Caco-2 (cell line): ENCODE results near the gene FLYWCH2. TPM values are rescaled to one million over a fixed set of nuclear protein-coding genes. Genes with fewer than 3 reads are reported as not detected.

Source experiments
- BruUV-seq: library from RNA; stranded (reverse); fragments of 400-500 nt; replicated peaks from 2 replicates; lab custom pipeline; 2021; lab: Mats Ljungman, UMichigan
- CTCF ChIA-PET: fragments of 300-600 bp; sonication (Branson Sonifier 250); formaldehyde crosslinking; loops from one replicate; lab custom pipeline; 2022; ENCODE audit warnings: antibody characterized with exemption; lab: Charles Lee
- POLR2A ChIA-PET: fragments of 300-600 bp; sonication (Branson Sonifier 250); formaldehyde crosslinking; loops from one replicate; lab custom pipeline; 2022; ENCODE audit warnings: antibody characterized with exemption; lab: Charles Lee
- DNase-seq, 2 experiments: peaks; one replicate each; pipeline versions ENCODE4 v3.0.0 to v3.0.0-alpha.2; 2020 to 2022
- H3K27me3 ChIP-seq: replicated peaks from 2 replicates; pipeline ENCODE4 v1.6.0; 2011; ENCODE audit warnings: low read length; ENCODE audit not compliant: control insufficient read depth, insufficient read depth
- H3K36me3 ChIP-seq: 2 replicates; pipeline ENCODE4 v1.5.1; 2011; ENCODE audit warnings: low read length; ENCODE audit not compliant: control insufficient read depth, insufficient read depth
- H3K4me1 ChIP-seq: fragments of 250-450 bp; sonication (Bioruptor Pico); 2 replicates; pipeline ENCODE4 v1.5.1; 2020; ENCODE audit warnings: mild to moderate bottlenecking
- H3K4me3 ChIP-seq: 2 replicates; pipeline ENCODE4 v1.5.1; 2011; ENCODE audit warnings: low read depth, mild to moderate bottlenecking, control low read depth, low read length
- H3K9me3 ChIP-seq: fragments of 250-450 bp; sonication (Bioruptor Pico); 2 replicates; pipeline ENCODE4 v1.5.1; 2020; ENCODE audit warnings: mild to moderate bottlenecking, moderate library complexity
- H3K27ac Mint-ChIP-seq: one replicate; pipeline ENCODE4 v1.8.0; 2022; ENCODE audit warnings: mixed read lengths; ENCODE audit not compliant: unreplicated experiment
- H3K27me3 Mint-ChIP-seq: one replicate; pipeline ENCODE4 v1.8.0; 2022; ENCODE audit warnings: mixed read lengths; ENCODE audit not compliant: insufficient read depth, unreplicated experiment
- H3K36me3 Mint-ChIP-seq: one replicate; pipeline ENCODE4 v1.8.0; 2022; ENCODE audit warnings: mild to moderate bottlenecking, mixed read lengths; ENCODE audit not compliant: insufficient read depth, unreplicated experiment
- H3K4me1 Mint-ChIP-seq: one replicate; pipeline ENCODE4 v1.8.0; 2022; ENCODE audit warnings: low read depth, mixed read lengths; ENCODE audit not compliant: unreplicated experiment
- H3K4me3 Mint-ChIP-seq: one replicate; pipeline ENCODE4 v1.8.0; 2022; ENCODE audit warnings: mild to moderate bottlenecking, moderate library complexity, mixed read lengths; ENCODE audit not compliant: unreplicated experiment
- H3K9me3 Mint-ChIP-seq: one replicate; pipeline ENCODE4 v1.8.0; 2022; ENCODE audit warnings: mixed read lengths; ENCODE audit not compliant: unreplicated experiment
- CTCF ChIP-seq, 2 experiments: fragments of 200-600 bp in 1 of 2; IDR thresholded peaks; 1 replicate in 1 of 2; 2 replicates in 1 of 2; pipeline versions ENCODE4 v1.5.1 to v1.8.0; 2011 to 2022; ENCODE audit warnings: antibody characterized with exemption in 1 of 2, control low read depth in 1 of 2, inconsistent platforms in 1 of 2, low read depth in 1 of 2, low read length in 1 of 2, mild to moderate bottlenecking in 1 of 2, moderate library complexity in 1 of 2; ENCODE audit not compliant: insufficient read depth in 1 of 2, severe bottlenecking in 1 of 2, unreplicated experiment in 1 of 2
- intact Hi-C: fragments of 100-400 bp; cut with micrococcal nuclease; formaldehyde crosslinking; loops from one replicate; pipeline ENCODE4 v1.10.0; 2022; ENCODE audit not compliant: unreplicated experiment
- total RNA-seq: library from RNA; stranded (reverse); gene quantifications from 2 replicates; pipeline ENCODE4 v1.2.3, GENCODE V29; 2022

FLYWCH2 gene
- total RNA-seq, 1 experiment from 2014 or later = 28.7 TPM

- no peaks in the 10 kb centered on the region for H3K9me3 ChIP-seq
- no peaks in the 10 kb centered on the region for H3K27me3 ChIP-seq
- Mint-ChIP-seq H3K9me3 (no peaks in the 10 kb centered on the region), H3K27me3 (no peaks in the 10 kb centered on the region), H3K27ac (peak overlapping the region; percentile 63), H3K4me3 (no peak overlapping the region), H3K36me3 (peaks cover 6% of the 10 kb centered on the region), H3K4me1 (peaks cover 25% of the 10 kb centered on the region)
- H3K36me3 ChIP-seq = no peaks in the 10 kb centered on the region
- ChIA-PET CTCF (interaction anchor here (0.5 to 2.4 kb wide), 11 partner anchors 15 to 160 kb away, joined by 3 to 35 read pairs (median 5); partner anchors contain the start of genes FLYWCH1, FLYWCH2 and PRSS22), POLR2A (no interaction called here)
- H3K4me1 ChIP-seq = peaks cover 20% of the 10 kb centered on the region
- intact Hi-C loops = loop anchor here (1.0 to 5.0 kb wide), 2 partner anchors 29 to 42 kb away; partner anchors contain the start of gene PRSS41
- DNase-seq = peak; percentile 73 to 74
- no peak overlapping the region for H3K4me3 ChIP-seq
- BruUV-seq = no TSS peak
- peak; percentile 65 to 70 for TF ChIP-seq CTCF (IDR thresholded peaks at IDR 0.05; ENCODE audit: insufficient read depth in 1 of 2, low read depth in 1 of 2, low read length in 1 of 2, severe bottlenecking in 1 of 2, unreplicated experiment in 1 of 2)
Observed at GRCh38 chr16:2838928-2839327, 44.1 kb upstream of the FLYWCH2 start.

- no peaks in the 10 kb centered on the region for H3K9me3 ChIP-seq
- no peak for TF ChIP-seq CTCF (IDR thresholded peaks at IDR 0.05; ENCODE audit: insufficient read depth in 1 of 2, low read depth in 1 of 2, low read length in 1 of 2, severe bottlenecking in 1 of 2, unreplicated experiment in 1 of 2)
- no peaks in the 10 kb centered on the region for H3K9me3 Mint-ChIP-seq
- H3K4me3 ChIP-seq = no peak overlapping the region
- no peaks in the 10 kb centered on the region for H3K27me3 Mint-ChIP-seq
- peak overlapping the region; percentile 63 for H3K27ac Mint-ChIP-seq
- H3K4me1 Mint-ChIP-seq = peaks cover 28% of the 10 kb centered on the region
- H3K4me1 ChIP-seq = peaks cover 20% of the 10 kb centered on the region
- no peak for DNase-seq
- no TSS peak for BruUV-seq
- intact Hi-C loops = loop anchor here (1.0 to 5.0 kb wide), 2 partner anchors 28 to 43 kb away; partner anchors contain the start of gene PRSS41
- ChIA-PET CTCF (interaction anchor here (0.5 to 2.4 kb wide), 11 partner anchors 14 to 159 kb away, joined by 3 to 35 read pairs (median 5); partner anchors contain the start of genes FLYWCH1, FLYWCH2 and PRSS22), POLR2A (no interaction called here)
- no peaks in the 10 kb centered on the region for H3K27me3 ChIP-seq
- H3K4me3 Mint-ChIP-seq = no peak overlapping the region
- no peaks in the 10 kb centered on the region for H3K36me3 ChIP-seq
- peaks cover 6% of the 10 kb centered on the region for H3K36me3 Mint-ChIP-seq
Observed at GRCh38 chr16:2839650-2840450, 43.2 kb upstream of the FLYWCH2 start.

GRCh38 chr16:2840914-2841313, 42.1 kb upstream of the FLYWCH2 start:
- H3K27me3 Mint-ChIP-seq = no peaks in the 10 kb centered on the region
- H3K4me1 ChIP-seq = peaks cover 24% of the 10 kb centered on the region
- no peaks in the 10 kb centered on the region for H3K9me3 ChIP-seq
- intact Hi-C loops = no loop called here
- no TSS peak for BruUV-seq
- H3K4me3 ChIP-seq = no peak overlapping the region
- no peak for DNase-seq
- no peak for TF ChIP-seq CTCF (IDR thresholded peaks at IDR 0.05; ENCODE audit: insufficient read depth in 1 of 2, low read depth in 1 of 2, low read length in 1 of 2, severe bottlenecking in 1 of 2, unreplicated experiment in 1 of 2)
- H3K4me1 Mint-ChIP-seq = peaks cover 25% of the 10 kb centered on the region
- no peaks in the 10 kb centered on the region for H3K27me3 ChIP-seq
- no peaks in the 10 kb centered on the region for H3K36me3 ChIP-seq
- ChIA-PET POLR2A (no interaction called here), CTCF (no interaction called here)
- H3K4me3 Mint-ChIP-seq = no peak overlapping the region
- H3K9me3 Mint-ChIP-seq = no peaks in the 10 kb centered on the region
- no peak overlapping the region for H3K27ac Mint-ChIP-seq
- H3K36me3 Mint-ChIP-seq = no peaks in the 10 kb centered on the region
